Thyroid gland (tissue), 4 donors: ENCODE measurements around the gene ZNF580. TPM values are rescaled to one million over a fixed set of nuclear protein-coding genes. Genes with fewer than 3 reads are reported as not detected.
A peak's percentile ranks its signal among the peaks of the same experiment; 100 is the strongest.

ENCODE experiments used
- DNase-seq, 2 donors: peaks; one replicate each; pipeline ENCODE4 v3.0.0-alpha.2; 2019
- H3K27ac ChIP-seq, 3 donors: fragments of 200-600 bp; sonication (generic); 1 replicate in 2 of 3; 2 replicates in 1 of 3; pipeline ENCODE4 v1.5.1; 2016 to 2019; ENCODE audit warnings: mild to moderate bottlenecking in 1 of 3, moderate library complexity in 1 of 3
- H3K27me3 ChIP-seq: fragments of 200-600 bp; sonication (generic); one replicate; pipeline ENCODE4 v1.5.1; 2019
- H3K36me3 ChIP-seq, 2 donors: fragments of 200-600 bp; sonication (generic); one replicate each; pipeline ENCODE4 v1.5.1; 2016 to 2019
- H3K4me1 ChIP-seq, 2 donors: fragments of 200-600 bp; sonication (generic); one replicate each; pipeline ENCODE4 v1.5.1; 2017 to 2019
- H3K4me3 ChIP-seq, 3 donors: fragments of 200-600 bp; sonication (generic); replicated peaks in 1 of 3; 1 replicate in 2 of 3; 2 replicates in 1 of 3; pipeline ENCODE4 v1.5.1; 2016; ENCODE audit warnings: mild to moderate bottlenecking in 1 of 3
- H3K9me3 ChIP-seq: fragments of 200-600 bp; sonication (generic); one replicate; pipeline ENCODE4 v1.5.1; 2017
- POLR2A ChIP-seq, 2 donors: fragments of 450-650 bp; IDR thresholded peaks; one replicate each; pipeline ENCODE4 v1.6.1; 2017; ENCODE audit warnings: antibody characterized with exemption in 2 of 2, mild to moderate bottlenecking in 2 of 2, moderate library complexity in 1 of 2
- WGBS, 2 donors: methylation state at CpG; one replicate each; pipeline ENCODE4 v1.1.5; 2017; 5-methylcytosine and 5-hydroxymethylcytosine counted together
- intact Hi-C: fragments of 100-400 bp; cut with DNase I; formaldehyde crosslinking; loops from one replicate; pipeline ENCODE4 v1.15.1; 2023
- total RNA-seq, 4 donors: library from RNA; depleted of rRNA; stranded (reverse); fragments of >200 nt; gene quantifications; one replicate each; pipeline ENCODE4 v1.2.3, GENCODE V29; 2016
- TF ChIP-seq, protein P1 (sequence below), 6 experiments: fragments of 200-600 bp in 3 of 6; fragments of 450-650 bp in 3 of 6; sonication (generic) in 3 of 6; IDR thresholded peaks; one replicate each; pipeline ENCODE4 v1.5.1; 2016 to 2019; ENCODE audit warnings: antibody characterized with exemption in 6 of 6, mild to moderate bottlenecking in 2 of 6, inconsistent platforms in 1 of 6, moderate library complexity in 1 of 6

Gene ZNF580
- total RNA-seq, 4 donors from 2014 or later = 29.9 to 61.1 (median 44.8) TPM

- Histone ChIP-seq H3K27ac (no peak overlapping the region), H3K27me3 (no peaks in the 10 kb centered on the region), H3K4me3 (no peak overlapping the region), H3K36me3 (peaks cover 33 to 42% of the 10 kb centered on the region in 2 donors), H3K9me3 (no peaks in the 10 kb centered on the region), H3K4me1 (peaks cover 17 to 23% of the 10 kb centered on the region in 2 donors)
- no peak for TF ChIP-seq POLR2A (IDR thresholded peaks at IDR 0.05)
- TF ChIP-seq, protein P1, sequence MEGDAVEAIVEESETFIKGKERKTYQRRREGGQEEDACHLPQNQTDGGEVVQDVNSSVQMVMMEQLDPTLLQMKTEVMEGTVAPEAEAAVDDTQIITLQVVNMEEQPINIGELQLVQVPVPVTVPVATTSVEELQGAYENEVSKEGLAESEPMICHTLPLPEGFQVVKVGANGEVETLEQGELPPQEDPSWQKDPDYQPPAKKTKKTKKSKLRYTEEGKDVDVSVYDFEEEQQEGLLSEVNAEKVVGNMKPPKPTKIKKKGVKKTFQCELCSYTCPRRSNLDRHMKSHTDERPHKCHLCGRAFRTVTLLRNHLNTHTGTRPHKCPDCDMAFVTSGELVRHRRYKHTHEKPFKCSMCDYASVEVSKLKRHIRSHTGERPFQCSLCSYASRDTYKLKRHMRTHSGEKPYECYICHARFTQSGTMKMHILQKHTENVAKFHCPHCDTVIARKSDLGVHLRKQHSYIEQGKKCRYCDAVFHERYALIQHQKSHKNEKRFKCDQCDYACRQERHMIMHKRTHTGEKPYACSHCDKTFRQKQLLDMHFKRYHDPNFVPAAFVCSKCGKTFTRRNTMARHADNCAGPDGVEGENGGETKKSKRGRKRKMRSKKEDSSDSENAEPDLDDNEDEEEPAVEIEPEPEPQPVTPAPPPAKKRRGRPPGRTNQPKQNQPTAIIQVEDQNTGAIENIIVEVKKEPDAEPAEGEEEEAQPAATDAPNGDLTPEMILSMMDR (IDR thresholded peaks at IDR 0.05) = no peak
- intact Hi-C loops = no loop called here
- 85 to 91% methylated on average over 5 of the region's 5 CpGs for WGBS, 2 donors
- no peak for DNase-seq
Measured at GRCh38 chr19:55672418-55672817, 31.6 kb downstream of the ZNF580 start.

DNA sequence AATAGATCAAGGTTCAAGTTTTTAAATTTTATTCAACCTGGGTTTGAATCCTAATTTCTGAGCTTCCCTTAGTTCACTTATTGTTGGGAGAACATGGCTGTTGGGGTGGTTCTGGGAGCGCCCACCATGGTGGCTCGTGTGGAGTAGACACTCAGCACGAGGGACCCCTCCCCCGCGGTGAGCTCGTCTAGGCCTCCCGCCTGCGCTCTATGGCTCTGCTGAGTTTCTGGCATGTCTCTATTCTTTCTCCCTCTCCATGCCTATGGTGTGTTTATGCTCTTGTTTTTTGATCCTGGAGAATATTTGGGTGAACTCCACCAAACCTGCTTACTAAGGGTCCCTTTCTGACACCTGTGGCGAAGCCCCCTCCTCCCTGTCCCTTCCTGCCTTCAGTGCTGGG, 32.7 kb downstream of the ZNF580 start:
- no peak for TF ChIP-seq POLR2A (IDR thresholded peaks at IDR 0.05)
- TF ChIP-seq, protein P1 (IDR thresholded peaks at IDR 0.05) = no peak
- Histone ChIP-seq H3K9me3 (no peaks in the 10 kb centered on the region), H3K27ac (no peak overlapping the region), H3K4me1 (peaks cover 21 to 25% of the 10 kb centered on the region in 2 donors), H3K36me3 (peaks cover 29 to 32% of the 10 kb centered on the region in 2 donors), H3K4me3 (no peak overlapping the region), H3K27me3 (no peaks in the 10 kb centered on the region)
- 83 to 88% methylated on average over 9 of the region's 9 CpGs for WGBS, 2 donors
- DNase-seq = no peak
- intact Hi-C loops = no loop called here

DNA sequence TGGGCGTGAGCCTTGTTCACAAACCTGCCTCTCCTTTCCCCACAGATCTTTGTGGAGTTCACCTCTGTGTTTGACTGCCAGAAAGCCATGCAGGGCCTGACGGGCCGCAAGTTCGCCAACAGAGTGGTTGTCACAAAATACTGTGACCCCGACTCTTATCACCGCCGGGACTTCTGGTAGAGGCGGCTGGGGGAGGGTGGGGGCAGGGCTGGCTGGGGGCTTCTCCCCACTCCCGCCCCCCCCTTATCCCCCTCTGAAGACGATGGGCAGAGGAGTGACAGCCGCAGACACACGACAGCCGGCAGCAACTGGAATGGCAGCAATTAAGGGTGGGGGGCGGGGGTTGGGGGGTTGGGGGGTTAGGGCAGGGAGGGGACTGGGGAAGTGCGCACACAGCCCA, 33.1 kb downstream of the ZNF580 start:
- intact Hi-C loops = no loop called here
- Histone ChIP-seq H3K9me3 (no peaks in the 10 kb centered on the region), H3K27ac (no peak overlapping the region), H3K36me3 (peaks cover 29 to 32% of the 10 kb centered on the region in 2 donors), H3K4me3 (no peak overlapping the region), H3K27me3 (no peaks in the 10 kb centered on the region), H3K4me1 (peaks cover 21 to 25% of the 10 kb centered on the region in 2 donors)
- no peak for DNase-seq
- WGBS, 2 donors = 79 to 93% methylated on average over 9 to 13 of the region's 15 CpGs
- TF ChIP-seq POLR2A (IDR thresholded peaks at IDR 0.05) = no peak
- TF ChIP-seq, protein P1 (IDR thresholded peaks at IDR 0.05) = no peak

DNA sequence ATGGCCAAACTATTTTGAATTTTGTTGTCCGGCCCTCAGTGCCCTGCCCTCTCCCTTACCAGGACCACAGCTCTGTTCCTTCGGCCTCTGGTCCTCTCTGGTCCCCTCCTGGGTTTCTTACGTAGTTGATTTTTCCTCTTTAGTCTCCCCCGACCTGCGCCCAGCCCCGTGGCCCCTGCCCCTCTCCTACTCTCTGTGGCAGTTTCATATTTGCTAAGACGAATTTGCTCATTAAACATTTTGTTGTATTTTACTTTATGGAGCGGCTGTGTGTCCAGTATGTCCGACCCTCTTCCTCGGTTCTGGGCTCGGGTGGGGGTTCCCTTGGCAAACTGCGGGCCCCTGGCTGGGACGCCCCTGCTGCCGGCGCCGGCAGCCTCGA, 33.6 kb downstream of the ZNF580 start:
- H3K4me3 ChIP-seq = peak overlapping the region in 2 of 3 donors; percentile 57 to 89
- 23 to 25% methylated on average over 16 to 17 of the region's 17 CpGs for WGBS, 2 donors
- H3K4me1 ChIP-seq = peaks cover 21 to 25% of the 10 kb centered on the region in 2 donors
- no peaks in the 10 kb centered on the region for H3K27me3 ChIP-seq
- H3K9me3 ChIP-seq = no peaks in the 10 kb centered on the region
- H3K36me3 ChIP-seq = peaks cover 29 to 32% of the 10 kb centered on the region in 2 donors
- no peak for DNase-seq
- no peak for TF ChIP-seq POLR2A (IDR thresholded peaks at IDR 0.05)
- TF ChIP-seq, protein P1 (IDR thresholded peaks at IDR 0.05) = no peak
- H3K27ac ChIP-seq = peak overlapping the region in 2 of 3 donors; percentile 55 to 60
- intact Hi-C loops = no loop called here

DNA sequence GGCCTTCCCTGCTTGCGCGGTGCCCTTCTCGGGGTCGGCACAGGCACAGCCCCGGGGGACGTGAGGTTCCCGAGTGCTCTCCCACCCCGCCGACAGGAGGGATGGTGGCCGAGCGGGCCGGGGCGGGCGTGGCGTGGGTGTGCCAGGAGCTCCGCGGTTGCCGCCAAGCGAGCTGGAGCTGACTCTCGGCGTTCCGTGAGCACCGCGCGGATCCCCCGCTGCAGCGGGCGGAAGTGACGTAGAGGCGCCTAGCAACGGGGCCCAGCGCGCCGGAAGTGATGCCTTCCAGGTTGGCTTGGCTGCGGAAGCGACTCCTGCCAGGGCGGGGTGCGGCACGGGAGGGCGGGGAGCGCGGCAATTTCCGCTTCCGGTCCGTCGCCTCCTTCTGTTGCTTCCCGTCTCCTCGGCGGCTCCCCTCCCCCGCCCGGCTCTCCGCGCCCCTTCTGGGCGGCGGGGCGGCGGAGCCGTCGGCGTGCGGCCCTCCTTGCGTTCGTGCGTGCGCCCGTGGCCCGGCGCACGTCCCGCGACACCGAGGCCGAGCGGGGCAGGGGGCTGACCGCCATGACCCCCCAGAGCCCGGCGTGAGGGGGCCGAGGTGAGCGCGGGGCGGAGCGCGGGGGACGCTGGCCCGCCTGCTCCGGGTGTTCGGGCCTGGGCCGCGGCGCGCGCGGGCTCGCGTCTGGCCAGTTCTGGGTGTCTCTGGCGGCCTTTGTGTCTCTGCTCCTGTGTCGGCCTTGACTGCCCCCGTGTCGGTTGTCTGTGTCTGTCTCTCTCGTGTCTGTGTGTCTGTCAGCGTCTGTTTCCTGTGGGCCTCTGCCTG, 34.2 kb downstream of the ZNF580 start, which contains the start of gene EPN1:
Gene EPN1, plus strand, starts transcription at position 386 of the 820 bp plus-strand sequence. CDS start 3,402 bp downstream, outside the sequence.
- TF ChIP-seq, protein P1 (IDR thresholded peaks at IDR 0.05) = no peak
- TF ChIP-seq POLR2A (IDR thresholded peaks at IDR 0.05) = peak in 1 of 2 donors; percentile 46
- Histone ChIP-seq H3K36me3 (peaks cover 27 to 30% of the 10 kb centered on the region in 2 donors), H3K9me3 (no peaks in the 10 kb centered on the region), H3K4me3 (peak within 1 kb of the TSS; percentile 57 to 94 (median 89)), H3K27me3 (no peaks in the 10 kb centered on the region), H3K4me1 (peaks cover 21 to 25% of the 10 kb centered on the region in 2 donors), H3K27ac (peak within 1 kb of the TSS; percentile 60 to 71 (median 65))
- DNase-seq = peak; percentile 98
- 0 to 1% methylated on average over 5 to 15 of the region's 101 CpGs for WGBS, 2 donors
- intact Hi-C loops = no loop called here
